Caco-2 (cell line): ENCODE results near the gene DUSP5. TPM values are rescaled to one million over a fixed set of nuclear protein-coding genes. Genes with fewer than 3 reads are reported as not detected.

Source experiments
- BruUV-seq: library from RNA; stranded (reverse); fragments of 400-500 nt; replicated peaks from 2 replicates; lab custom pipeline; 2021; lab: Mats Ljungman, UMichigan
- CTCF ChIA-PET: fragments of 300-600 bp; sonication (Branson Sonifier 250); formaldehyde crosslinking; loops from one replicate; lab custom pipeline; 2022; ENCODE audit warnings: antibody characterized with exemption; lab: Charles Lee
- POLR2A ChIA-PET: fragments of 300-600 bp; sonication (Branson Sonifier 250); formaldehyde crosslinking; loops from one replicate; lab custom pipeline; 2022; ENCODE audit warnings: antibody characterized with exemption; lab: Charles Lee
- DNase-seq, 2 experiments: peaks; one replicate each; pipeline versions ENCODE4 v3.0.0 to v3.0.0-alpha.2; 2020 to 2022
- H3K27me3 ChIP-seq: replicated peaks from 2 replicates; pipeline ENCODE4 v1.6.0; 2011; ENCODE audit warnings: low read length; ENCODE audit not compliant: control insufficient read depth, insufficient read depth
- H3K36me3 ChIP-seq: 2 replicates; pipeline ENCODE4 v1.5.1; 2011; ENCODE audit warnings: low read length; ENCODE audit not compliant: control insufficient read depth, insufficient read depth
- H3K4me1 ChIP-seq: fragments of 250-450 bp; sonication (Bioruptor Pico); 2 replicates; pipeline ENCODE4 v1.5.1; 2020; ENCODE audit warnings: mild to moderate bottlenecking
- H3K4me3 ChIP-seq: 2 replicates; pipeline ENCODE4 v1.5.1; 2011; ENCODE audit warnings: low read depth, mild to moderate bottlenecking, control low read depth, low read length
- H3K9me3 ChIP-seq: fragments of 250-450 bp; sonication (Bioruptor Pico); 2 replicates; pipeline ENCODE4 v1.5.1; 2020; ENCODE audit warnings: mild to moderate bottlenecking, moderate library complexity
- H3K27ac Mint-ChIP-seq: one replicate; pipeline ENCODE4 v1.8.0; 2022; ENCODE audit warnings: mixed read lengths; ENCODE audit not compliant: unreplicated experiment
- H3K27me3 Mint-ChIP-seq: one replicate; pipeline ENCODE4 v1.8.0; 2022; ENCODE audit warnings: mixed read lengths; ENCODE audit not compliant: insufficient read depth, unreplicated experiment
- H3K36me3 Mint-ChIP-seq: one replicate; pipeline ENCODE4 v1.8.0; 2022; ENCODE audit warnings: mild to moderate bottlenecking, mixed read lengths; ENCODE audit not compliant: insufficient read depth, unreplicated experiment
- H3K4me1 Mint-ChIP-seq: one replicate; pipeline ENCODE4 v1.8.0; 2022; ENCODE audit warnings: low read depth, mixed read lengths; ENCODE audit not compliant: unreplicated experiment
- H3K4me3 Mint-ChIP-seq: one replicate; pipeline ENCODE4 v1.8.0; 2022; ENCODE audit warnings: mild to moderate bottlenecking, moderate library complexity, mixed read lengths; ENCODE audit not compliant: unreplicated experiment
- H3K9me3 Mint-ChIP-seq: one replicate; pipeline ENCODE4 v1.8.0; 2022; ENCODE audit warnings: mixed read lengths; ENCODE audit not compliant: unreplicated experiment
- CTCF ChIP-seq, 2 experiments: fragments of 200-600 bp in 1 of 2; IDR thresholded peaks; 1 replicate in 1 of 2; 2 replicates in 1 of 2; pipeline versions ENCODE4 v1.5.1 to v1.8.0; 2011 to 2022; ENCODE audit warnings: antibody characterized with exemption in 1 of 2, control low read depth in 1 of 2, inconsistent platforms in 1 of 2, low read depth in 1 of 2, low read length in 1 of 2, mild to moderate bottlenecking in 1 of 2, moderate library complexity in 1 of 2; ENCODE audit not compliant: insufficient read depth in 1 of 2, severe bottlenecking in 1 of 2, unreplicated experiment in 1 of 2
- intact Hi-C: fragments of 100-400 bp; cut with micrococcal nuclease; formaldehyde crosslinking; loops from one replicate; pipeline ENCODE4 v1.10.0; 2022; ENCODE audit not compliant: unreplicated experiment
- total RNA-seq: library from RNA; stranded (reverse); gene quantifications from 2 replicates; pipeline ENCODE4 v1.2.3, GENCODE V29; 2022

Gene DUSP5
- total RNA-seq, 1 experiment from 2014 or later, result 15.0 TPM

GRCh38 chr10:110481919-110482318 lies 15.8 kb upstream of the DUSP5 start:
- Histone ChIP-seq H3K27me3 (no peaks in the 10 kb centered on the region), H3K4me3 (no peak overlapping the region), H3K36me3 (no peaks in the 10 kb centered on the region), H3K9me3 (peaks cover 2% of the 10 kb centered on the region; the same call in 1 of the 2 replicates), H3K4me1 (peaks cover 41% of the 10 kb centered on the region)
- Mint-ChIP-seq H3K36me3 (peaks cover 10% of the 10 kb centered on the region), H3K27me3 (no peaks in the 10 kb centered on the region), H3K27ac (peak overlapping the region; percentile 13), H3K4me3 (no peak overlapping the region), H3K9me3 (peaks cover 22% of the 10 kb centered on the region), H3K4me1 (peaks cover 27% of the 10 kb centered on the region)
- CTCF ChIA-PET, result no interaction called here
- TF ChIP-seq CTCF (IDR thresholded peaks at IDR 0.05; ENCODE audit: insufficient read depth in 1 of 2, low read depth in 1 of 2, low read length in 1 of 2, severe bottlenecking in 1 of 2, unreplicated experiment in 1 of 2), result no peak
- intact Hi-C loops, result loop anchor here (2.0 kb wide), 1 partner anchor 15 kb away; the partner anchor contains the start of gene DUSP5
- DNase-seq, result no peak
- BruUV-seq, result no TSS peak
- POLR2A ChIA-PET, result interaction anchor here (0.8 kb wide), 1 partner anchor 17 kb away, joined by 3 read pairs; no protein-coding TSS in a partner anchor

- Histone ChIP-seq H3K4me3 (no peak overlapping the region), H3K36me3 (no peaks in the 10 kb centered on the region), H3K9me3 (peaks cover 2% of the 10 kb centered on the region; the same call in 1 of the 2 replicates), H3K27me3 (no peaks in the 10 kb centered on the region), H3K4me1 (peaks cover 55% of the 10 kb centered on the region)
- Mint-ChIP-seq H3K4me1 (peaks cover 31% of the 10 kb centered on the region), H3K27ac (peak overlapping the region; percentile 65), H3K9me3 (peaks cover 16% of the 10 kb centered on the region), H3K27me3 (no peaks in the 10 kb centered on the region), H3K4me3 (no peak overlapping the region), H3K36me3 (peaks cover 10% of the 10 kb centered on the region)
- intact Hi-C loops, result loop anchor here (1.0 to 2.0 kb wide), 2 partner anchors 13 to 27 kb away; partner anchors contain the start of gene DUSP5
- ChIA-PET CTCF (interaction anchor here (0.5 to 1.5 kb wide), 5 partner anchors 11 to 179 kb away, joined by 3 to 5 read pairs (median 3); no protein-coding TSS in a partner anchor), POLR2A (interaction anchor here (0.7 to 1.1 kb wide), 6 partner anchors 15 to 178 kb away, joined by 3 to 15 read pairs (median 4); no protein-coding TSS in a partner anchor)
- TF ChIP-seq CTCF (IDR thresholded peaks at IDR 0.05; ENCODE audit: insufficient read depth in 1 of 2, low read depth in 1 of 2, low read length in 1 of 2, severe bottlenecking in 1 of 2, unreplicated experiment in 1 of 2), result no peak
- BruUV-seq, result no TSS peak
- DNase-seq, result peak; percentile 77 to 89
Observed at GRCh38 chr10:110483633-110484032, 14.1 kb upstream of the DUSP5 start.

DNA sequence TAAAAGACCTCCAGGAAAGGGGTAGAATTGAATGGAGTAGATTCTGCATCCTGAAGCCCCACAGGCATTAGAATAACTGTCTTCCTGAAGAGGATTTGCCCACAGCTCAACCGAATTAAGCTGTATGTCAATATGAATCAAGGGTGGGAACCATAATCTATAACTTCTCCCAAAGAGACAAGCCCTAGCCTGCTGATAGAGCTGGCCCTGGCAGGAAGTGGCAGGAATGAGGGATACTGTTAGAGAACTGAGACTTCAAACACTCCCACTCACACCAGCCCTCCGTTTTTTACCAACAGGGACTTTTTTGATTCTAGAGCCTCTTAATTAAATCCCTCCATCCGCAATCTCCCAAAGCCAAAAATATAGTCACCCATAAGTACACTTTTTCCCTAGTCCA lies 12.2 kb upstream of the DUSP5 start:
- Histone ChIP-seq H3K9me3 (peaks cover 2% of the 10 kb centered on the region; the same call in 1 of the 2 replicates), H3K36me3 (no peaks in the 10 kb centered on the region), H3K4me3 (no peak overlapping the region), H3K4me1 (peaks cover 55% of the 10 kb centered on the region), H3K27me3 (no peaks in the 10 kb centered on the region)
- intact Hi-C loops, result no loop called here
- H3K27ac Mint-ChIP-seq, result no peak overlapping the region
- no TSS peak for BruUV-seq
- H3K9me3 Mint-ChIP-seq, result peaks cover 16% of the 10 kb centered on the region
- no peak for DNase-seq
- peaks cover 31% of the 10 kb centered on the region for H3K4me1 Mint-ChIP-seq
- CTCF ChIA-PET, result no interaction called here
- no peak overlapping the region for H3K4me3 Mint-ChIP-seq
- H3K27me3 Mint-ChIP-seq, result no peaks in the 10 kb centered on the region
- H3K36me3 Mint-ChIP-seq, result peaks cover 10% of the 10 kb centered on the region
- POLR2A ChIA-PET, result no interaction called here
- TF ChIP-seq CTCF (IDR thresholded peaks at IDR 0.05; ENCODE audit: insufficient read depth in 1 of 2, low read depth in 1 of 2, low read length in 1 of 2, severe bottlenecking in 1 of 2, unreplicated experiment in 1 of 2), result no peak
